Activated CD4-positive, alpha-beta memory T cell treated with anti-CD3 and anti-CD28 coated beads for 36 hours (primary cell): Measurements from ENCODE around the gene IL10RA. TPM values are rescaled to one million over a fixed set of nuclear protein-coding genes. Genes with fewer than 3 reads are reported as not detected.
"Not testable (repeated sequence)": the region's sequence is repeated elsewhere in the genome, so short reads cannot be mapped to it uniquely, and the experiment has no call there.

Experiments used
- CTCF ChIA-PET: fragments of 350-600 bp; sonication (Branson Sonifier 250); formaldehyde crosslinking; loops from one replicate; lab custom pipeline; 2021; ENCODE audit warnings: antibody characterized with exemption, inconsistent platforms; lab: Charles Lee
- POLR2A ChIA-PET: fragments of 350-600 bp; sonication (Branson Sonifier 250); formaldehyde crosslinking; loops from one replicate; lab custom pipeline; 2021; ENCODE audit warnings: antibody characterized with exemption; lab: Charles Lee
- DNase-seq: peaks from one replicate; pipeline ENCODE4 v3.0.0-alpha.2; 2020
- H3K27ac Mint-ChIP-seq: one replicate; pipeline ENCODE4 v1.8.0; 2021; ENCODE audit warnings: mixed read lengths
- H3K27me3 Mint-ChIP-seq: one replicate; pipeline ENCODE4 v1.8.0; 2021; ENCODE audit warnings: mixed read lengths
- H3K36me3 Mint-ChIP-seq: one replicate; pipeline ENCODE4 v1.8.0; 2021; ENCODE audit warnings: mixed read lengths
- H3K4me1 Mint-ChIP-seq: one replicate; pipeline ENCODE4 v1.8.0; 2021; ENCODE audit warnings: low read depth, mixed read lengths
- H3K4me3 Mint-ChIP-seq: one replicate; pipeline ENCODE4 v1.8.0; 2021; ENCODE audit warnings: mild to moderate bottlenecking, mixed read lengths
- H3K9me3 Mint-ChIP-seq: one replicate; pipeline ENCODE4 v1.8.0; 2021; ENCODE audit warnings: mixed read lengths
- intact Hi-C: fragments of 100-400 bp; cut with micrococcal nuclease; formaldehyde crosslinking; loops from one replicate; pipeline ENCODE4 v1.15.1; 2023
- total RNA-seq, 2 experiments: library from RNA; stranded (reverse); gene quantifications; one replicate each; pipeline ENCODE4 v1.2.3, GENCODE V29; 2021

The IL10RA gene
- total RNA-seq, 2 experiments from 2014 or later, result 114 to 117 TPM

GRCh38 chr11:117962826-117963225, 23.4 kb upstream of the IL10RA start:
- H3K27me3 Mint-ChIP-seq, result no peaks in the 10 kb centered on the region

GRCh38 chr11:117966908-117967307, 19.3 kb upstream of the IL10RA start:
- peaks cover 37% of the 10 kb centered on the region for H3K4me1 Mint-ChIP-seq
- H3K4me3 Mint-ChIP-seq, result no peak overlapping the region
- CTCF ChIA-PET, result interaction anchor here (1.0 to 1.7 kb wide), 2 partner anchors 20 to 87 kb away, joined by 4 to 6 read pairs; no protein-coding TSS in a partner anchor
- intact Hi-C loops, result no loop called here
- POLR2A ChIA-PET, result interaction anchor here (1.2 kb wide), 1 partner anchor 14 kb away, joined by 4 read pairs; no protein-coding TSS in a partner anchor
- no peaks in the 10 kb centered on the region for H3K36me3 Mint-ChIP-seq
- no peak overlapping the region for H3K27ac Mint-ChIP-seq
- no peaks in the 10 kb centered on the region for H3K9me3 Mint-ChIP-seq
- no peak for DNase-seq
- no peaks in the 10 kb centered on the region for H3K27me3 Mint-ChIP-seq

More at GRCh38 chr11:117962826-117963225, 23.4 kb upstream of the IL10RA start:
- DNase-seq, result no peak
- ChIA-PET POLR2A (no interaction called here), CTCF (no interaction called here)
- Mint-ChIP-seq H3K9me3 (peaks cover 15% of the 10 kb centered on the region), H3K27ac (no peak overlapping the region), H3K36me3 (peaks cover 15% of the 10 kb centered on the region), H3K4me3 (no peak overlapping the region), H3K4me1 (peaks cover 33% of the 10 kb centered on the region)
- intact Hi-C loops, result no loop called here

- no peak overlapping the region for H3K4me3 Mint-ChIP-seq
- intact Hi-C loops, result no loop called here
Observed at GRCh38 chr11:117969160-117969991, 16.8 kb upstream of the IL10RA start.

GRCh38 chr11:117970400-117971024, 15.7 kb upstream of the IL10RA start:
- peak; percentile 71 for DNase-seq
- intact Hi-C loops, result loop anchor here (1.0 to 2.0 kb wide), 3 partner anchors 17 to 32 kb away; no protein-coding TSS in a partner anchor

More at GRCh38 chr11:117969160-117969991, 16.8 kb upstream of the IL10RA start:
- POLR2A ChIA-PET, result interaction anchor here (1.2 to 2.8 kb wide), 2 partner anchors 17 to 18 kb away, joined by 5 to 19 read pairs; partner anchors contain the start of gene IL10RA
- CTCF ChIA-PET, result interaction anchor here (1.5 kb wide), 1 partner anchor 23 kb away, joined by 6 read pairs; no protein-coding TSS in a partner anchor
- no peaks in the 10 kb centered on the region for H3K36me3 Mint-ChIP-seq
- no peaks in the 10 kb centered on the region for H3K9me3 Mint-ChIP-seq
- peak overlapping the region; percentile 36 for H3K27ac Mint-ChIP-seq
- no peak for DNase-seq
- H3K27me3 Mint-ChIP-seq, result no peaks in the 10 kb centered on the region
- peaks cover 57% of the 10 kb centered on the region for H3K4me1 Mint-ChIP-seq

GRCh38 chr11:117972044-117972443, 14.2 kb upstream of the IL10RA start:
- CTCF ChIA-PET, result no interaction called here
- Mint-ChIP-seq H3K27ac (no peak overlapping the region), H3K4me3 (no peak overlapping the region), H3K36me3 (peaks cover 9% of the 10 kb centered on the region), H3K4me1 (peaks cover 75% of the 10 kb centered on the region), H3K27me3 (no peaks in the 10 kb centered on the region), H3K9me3 (no peaks in the 10 kb centered on the region)
- POLR2A ChIA-PET, result interaction anchor here (1.4 to 2.8 kb wide), 2 partner anchors 14 to 15 kb away, joined by 3 to 19 read pairs; partner anchors contain the start of gene IL10RA
- intact Hi-C loops, result no loop called here
- no peak for DNase-seq

More at GRCh38 chr11:117970400-117971024, 15.7 kb upstream of the IL10RA start:
- H3K27ac Mint-ChIP-seq, result peak overlapping the region; percentile 89
- H3K4me1 Mint-ChIP-seq, result peaks cover 66% of the 10 kb centered on the region
- no peaks in the 10 kb centered on the region for H3K9me3 Mint-ChIP-seq
- no peaks in the 10 kb centered on the region for H3K36me3 Mint-ChIP-seq
- H3K4me3 Mint-ChIP-seq, result peak overlapping the region; percentile 46
- no peaks in the 10 kb centered on the region for H3K27me3 Mint-ChIP-seq
- ChIA-PET CTCF (interaction anchor here (1.5 kb wide), 1 partner anchor 24 kb away, joined by 6 read pairs; no protein-coding TSS in a partner anchor), POLR2A (interaction anchor here (0.7 to 2.8 kb wide), 7 partner anchors 8 to 32 kb away, joined by 3 to 19 read pairs (median 5); partner anchors contain the start of gene IL10RA)

- POLR2A ChIA-PET, result interaction anchor here (1.4 kb wide), 1 partner anchor 14 kb away, joined by 3 read pairs; no protein-coding TSS in a partner anchor
Observed at GRCh38 chr11:117972629-117973502, 13.3 kb upstream of the IL10RA start.

GRCh38 chr11:117973503-117973860, 12.7 kb upstream of the IL10RA start:
- no peak overlapping the region for H3K27ac Mint-ChIP-seq
- H3K36me3 Mint-ChIP-seq, result peaks cover 20% of the 10 kb centered on the region
- H3K4me1 Mint-ChIP-seq, result peaks cover 83% of the 10 kb centered on the region
- ChIA-PET POLR2A (interaction anchor here (0.6 to 1.4 kb wide), 3 partner anchors 13 to 632 kb away, joined by 3 to 6 read pairs (median 3); no protein-coding TSS in a partner anchor), CTCF (interaction anchor here (1.0 to 1.8 kb wide), 4 partner anchors 11 to 80 kb away, joined by 3 to 12 read pairs (median 5); no protein-coding TSS in a partner anchor)
- intact Hi-C loops, result no loop called here
- H3K4me3 Mint-ChIP-seq, result no peak overlapping the region
- no peaks in the 10 kb centered on the region for H3K27me3 Mint-ChIP-seq
- no peak for DNase-seq
- no peaks in the 10 kb centered on the region for H3K9me3 Mint-ChIP-seq

More at GRCh38 chr11:117972629-117973502, 13.3 kb upstream of the IL10RA start:
- intact Hi-C loops, result no loop called here
- Mint-ChIP-seq H3K27ac (no peak overlapping the region), H3K9me3 (no peaks in the 10 kb centered on the region), H3K27me3 (no peaks in the 10 kb centered on the region), H3K36me3 (peaks cover 16% of the 10 kb centered on the region), H3K4me3 (no peak overlapping the region), H3K4me1 (peaks cover 82% of the 10 kb centered on the region)
- CTCF ChIA-PET, result interaction anchor here (1.0 to 1.8 kb wide), 4 partner anchors 12 to 80 kb away, joined by 3 to 12 read pairs (median 5); no protein-coding TSS in a partner anchor
- no peak for DNase-seq

- H3K9me3 Mint-ChIP-seq, result no peaks in the 10 kb centered on the region
- H3K27me3 Mint-ChIP-seq, result no peaks in the 10 kb centered on the region
- ChIA-PET POLR2A (interaction anchor here (1.9 kb wide), 1 partner anchor 9 kb away, joined by 8 read pairs; the partner anchor contains the start of gene IL10RA), CTCF (interaction anchor here (2.4 kb wide), 1 partner anchor 29 kb away, joined by 13 read pairs; no protein-coding TSS in a partner anchor)
- peaks cover 20% of the 10 kb centered on the region for H3K36me3 Mint-ChIP-seq
- no peak overlapping the region for H3K27ac Mint-ChIP-seq
- H3K4me1 Mint-ChIP-seq, result peaks cover 78% of the 10 kb centered on the region
- no peak overlapping the region for H3K4me3 Mint-ChIP-seq
- intact Hi-C loops, result no loop called here
- DNase-seq, result no peak
Observed at GRCh38 chr11:117976445-117976844, 9.7 kb upstream of the IL10RA start.

- no peak overlapping the region for H3K27ac Mint-ChIP-seq
- DNase-seq, result no peak
- H3K36me3 Mint-ChIP-seq, result peaks cover 20% of the 10 kb centered on the region
- H3K27me3 Mint-ChIP-seq, result no peaks in the 10 kb centered on the region
- no peaks in the 10 kb centered on the region for H3K9me3 Mint-ChIP-seq
- ChIA-PET CTCF (no interaction called here), POLR2A (interaction anchor here (1.9 kb wide), 1 partner anchor 9 kb away, joined by 8 read pairs; the partner anchor contains the start of gene IL10RA)
- intact Hi-C loops, result no loop called here
- no peak overlapping the region for H3K4me3 Mint-ChIP-seq
- H3K4me1 Mint-ChIP-seq, result peaks cover 79% of the 10 kb centered on the region
Observed at GRCh38 chr11:117977029-117977428, 9.2 kb upstream of the IL10RA start.

- CTCF ChIA-PET, result interaction anchor here (0.9 to 1.4 kb wide), 2 partner anchors 9 to 75 kb away, joined by 3 to 5 read pairs; partner anchors contain the start of gene IL10RA
- intact Hi-C loops, H3K27ac Mint-ChIP-seq, H3K27me3 Mint-ChIP-seq, DNase-seq, H3K4me3 Mint-ChIP-seq, H3K9me3 Mint-ChIP-seq: not testable (repeated sequence)
- POLR2A ChIA-PET, result interaction anchor here (1.6 to 1.9 kb wide), 2 partner anchors 8 to 10 kb away, joined by 5 to 8 read pairs; partner anchors contain the start of gene IL10RA
- peaks cover 20% of the 10 kb centered on the region for H3K36me3 Mint-ChIP-seq
- peaks cover 77% of the 10 kb centered on the region for H3K4me1 Mint-ChIP-seq
Observed at GRCh38 chr11:117977612-117978264, 8.5 kb upstream of the IL10RA start.
